MCF 10A (cell line): ENCODE results near the gene PLAGL2. TPM values are rescaled to one million over a fixed set of nuclear protein-coding genes. Genes with fewer than 3 reads are reported as not detected.

Experiments used
- BruUV-seq: library from RNA; stranded (reverse); fragments of 400-500 nt; replicated peaks from 2 replicates; lab custom pipeline; 2021; lab: Mats Ljungman, UMichigan
- CTCF ChIA-PET: fragments of 300-600 bp; sonication (Branson Sonifier 250); formaldehyde crosslinking; extraction: SDS; loops from one replicate; lab custom pipeline; 2021; ENCODE audit warnings: antibody characterized with exemption, inconsistent platforms; lab: Yijun Ruan, JAX
- POLR2A ChIA-PET: fragments of 300-600, 350-650 bp; sonication (Branson Sonifier 250); formaldehyde crosslinking; extraction: SDS; loops from one replicate; lab custom pipeline; 2020; ENCODE audit warnings: antibody characterized with exemption, inconsistent platforms; lab: Yijun Ruan, JAX
- DNase-seq: peaks from one replicate; pipeline ENCODE4 v3.0.0-alpha.2; 2018; ENCODE audit not compliant: unreplicated experiment
- H3K27ac Mint-ChIP-seq: one replicate; pipeline ENCODE4 v1.8.0; 2022; ENCODE audit warnings: mild to moderate bottlenecking, low read depth, mixed read lengths; ENCODE audit not compliant: unreplicated experiment
- H3K27me3 Mint-ChIP-seq: one replicate; pipeline ENCODE4 v1.8.0; 2022; ENCODE audit warnings: mixed read lengths; ENCODE audit not compliant: insufficient read depth, unreplicated experiment
- H3K36me3 Mint-ChIP-seq: one replicate; pipeline ENCODE4 v1.8.0; 2022; ENCODE audit warnings: mild to moderate bottlenecking, moderate library complexity, mixed read lengths; ENCODE audit not compliant: insufficient read depth, unreplicated experiment
- H3K4me1 Mint-ChIP-seq: one replicate; pipeline ENCODE4 v1.8.0; 2022; ENCODE audit warnings: mixed read lengths; ENCODE audit not compliant: insufficient read depth, unreplicated experiment
- H3K4me3 Mint-ChIP-seq: one replicate; pipeline ENCODE4 v1.8.0; 2022; ENCODE audit warnings: mild to moderate bottlenecking, moderate library complexity, mixed read lengths; ENCODE audit not compliant: unreplicated experiment
- H3K9me3 Mint-ChIP-seq: one replicate; pipeline ENCODE4 v1.8.0; 2022; ENCODE audit warnings: mixed read lengths; ENCODE audit not compliant: unreplicated experiment
- intact Hi-C: fragments of 100-400 bp; cut with micrococcal nuclease; formaldehyde crosslinking; loops from 2 replicates; pipeline ENCODE4 v1.14.1; 2022
- total RNA-seq: library from RNA; stranded (reverse); gene quantifications from 2 replicates; pipeline ENCODE4 v1.2.3, GENCODE V29; 2022
- TF ChIP-seq, protein P1 (sequence below): fragments of 200-600 bp; IDR thresholded peaks from one replicate; pipeline ENCODE4 v1.8.0; 2022; ENCODE audit warnings: antibody characterized with exemption, mild to moderate bottlenecking; ENCODE audit not compliant: unreplicated experiment

PLAGL2 gene
- total RNA-seq, 1 experiment from 2014 or later = 18.6 TPM

DNA sequence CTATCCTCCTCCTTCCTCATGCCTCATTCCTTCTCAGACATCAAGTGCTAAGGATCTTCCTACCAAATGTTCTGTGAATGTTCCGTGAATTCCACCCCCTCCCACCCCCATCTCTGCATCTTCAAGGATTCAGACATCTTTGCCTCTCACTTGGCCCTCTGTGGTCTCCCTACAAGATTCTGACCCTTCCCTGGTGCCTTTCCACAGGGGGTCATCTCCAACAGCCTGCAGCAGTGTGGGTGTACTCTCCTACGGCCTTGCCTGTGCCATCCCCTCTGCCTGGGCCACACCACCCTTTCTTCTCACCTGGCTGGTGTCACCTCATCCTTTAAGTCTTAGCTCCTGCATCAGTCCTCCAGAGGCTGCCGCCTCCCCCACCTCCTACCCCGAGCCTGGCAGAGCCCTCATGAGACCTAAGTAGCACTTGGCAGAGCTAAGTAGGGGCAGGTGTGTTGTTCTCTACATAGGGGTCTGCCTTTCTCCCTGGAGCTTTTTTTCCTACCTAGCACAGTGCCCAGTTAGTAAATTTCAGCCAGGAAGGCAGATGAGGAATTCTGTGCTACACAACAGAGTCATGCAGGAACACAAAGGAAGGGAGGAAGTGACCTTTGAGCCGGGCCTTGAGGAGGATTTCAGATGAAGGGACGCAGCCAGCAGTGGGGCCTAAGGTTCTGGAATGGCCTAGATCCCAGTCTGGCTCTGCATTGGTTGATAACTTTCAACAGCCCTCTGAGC lies 55.0 kb downstream of the PLAGL2 start:
- peaks cover 17% of the 10 kb centered on the region for H3K4me1 Mint-ChIP-seq
- ChIA-PET CTCF (interaction anchor here (0.6 kb wide), 3 partner anchors 19 to 328 kb away, joined by 3 to 4 read pairs (median 3); no protein-coding TSS in a partner anchor), POLR2A (no interaction called here)
- H3K4me3 Mint-ChIP-seq = no peak overlapping the region
- BruUV-seq = no TSS peak
- no peak for DNase-seq
- no peak overlapping the region for H3K27ac Mint-ChIP-seq
- intact Hi-C loops = no loop called here
- H3K36me3 Mint-ChIP-seq = peaks cover 89% of the 10 kb centered on the region
- H3K27me3 Mint-ChIP-seq = no peaks in the 10 kb centered on the region
- no peaks in the 10 kb centered on the region for H3K9me3 Mint-ChIP-seq
- TF ChIP-seq, protein P1, sequence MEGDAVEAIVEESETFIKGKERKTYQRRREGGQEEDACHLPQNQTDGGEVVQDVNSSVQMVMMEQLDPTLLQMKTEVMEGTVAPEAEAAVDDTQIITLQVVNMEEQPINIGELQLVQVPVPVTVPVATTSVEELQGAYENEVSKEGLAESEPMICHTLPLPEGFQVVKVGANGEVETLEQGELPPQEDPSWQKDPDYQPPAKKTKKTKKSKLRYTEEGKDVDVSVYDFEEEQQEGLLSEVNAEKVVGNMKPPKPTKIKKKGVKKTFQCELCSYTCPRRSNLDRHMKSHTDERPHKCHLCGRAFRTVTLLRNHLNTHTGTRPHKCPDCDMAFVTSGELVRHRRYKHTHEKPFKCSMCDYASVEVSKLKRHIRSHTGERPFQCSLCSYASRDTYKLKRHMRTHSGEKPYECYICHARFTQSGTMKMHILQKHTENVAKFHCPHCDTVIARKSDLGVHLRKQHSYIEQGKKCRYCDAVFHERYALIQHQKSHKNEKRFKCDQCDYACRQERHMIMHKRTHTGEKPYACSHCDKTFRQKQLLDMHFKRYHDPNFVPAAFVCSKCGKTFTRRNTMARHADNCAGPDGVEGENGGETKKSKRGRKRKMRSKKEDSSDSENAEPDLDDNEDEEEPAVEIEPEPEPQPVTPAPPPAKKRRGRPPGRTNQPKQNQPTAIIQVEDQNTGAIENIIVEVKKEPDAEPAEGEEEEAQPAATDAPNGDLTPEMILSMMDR = no peak

DNA sequence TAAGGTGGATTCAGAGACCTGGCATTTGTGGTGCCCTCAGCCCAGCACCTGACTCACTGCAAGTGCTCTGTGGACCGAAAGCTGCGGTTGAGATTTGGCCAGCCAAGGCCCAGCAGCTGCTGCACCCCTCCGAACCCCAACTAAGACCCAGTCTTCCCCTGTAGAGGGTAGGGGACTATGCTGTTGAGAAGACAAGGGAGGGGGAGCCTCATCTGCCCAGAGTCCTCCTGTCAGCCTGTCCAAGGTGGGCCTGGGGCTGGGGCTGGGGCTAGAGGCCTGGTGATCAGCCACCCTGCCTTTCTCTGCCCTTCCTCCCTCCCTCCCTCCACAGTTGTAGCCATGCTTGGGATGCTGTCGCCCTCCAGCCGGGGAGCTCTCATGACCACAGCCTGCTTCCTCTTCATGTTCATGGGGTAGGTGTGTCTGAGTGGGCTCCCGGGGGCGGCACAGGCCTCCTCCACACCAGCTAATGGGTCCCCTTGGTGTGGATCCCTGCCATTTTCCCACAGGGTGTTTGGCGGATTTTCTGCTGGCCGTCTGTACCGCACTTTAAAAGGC lies 57.2 kb downstream of the PLAGL2 start:
- no peaks in the 10 kb centered on the region for H3K9me3 Mint-ChIP-seq
- DNase-seq = no peak
- POLR2A ChIA-PET = interaction anchor here (0.5 to 0.8 kb wide), 3 partner anchors 9 to 54 kb away, joined by 3 to 4 read pairs (median 3); no protein-coding TSS in a partner anchor
- TF ChIP-seq, protein P1 = no peak
- H3K4me1 Mint-ChIP-seq = peaks cover 10% of the 10 kb centered on the region
- H3K36me3 Mint-ChIP-seq = peaks cover 98% of the 10 kb centered on the region
- no TSS peak for BruUV-seq
- H3K27ac Mint-ChIP-seq = peak overlapping the region; percentile 27
- no peak overlapping the region for H3K4me3 Mint-ChIP-seq
- CTCF ChIA-PET = interaction anchor here (0.6 to 0.9 kb wide), 2 partner anchors 22 to 30 kb away, joined by 3 to 4 read pairs; no protein-coding TSS in a partner anchor
- no peaks in the 10 kb centered on the region for H3K27me3 Mint-ChIP-seq
- intact Hi-C loops = no loop called here

DNA sequence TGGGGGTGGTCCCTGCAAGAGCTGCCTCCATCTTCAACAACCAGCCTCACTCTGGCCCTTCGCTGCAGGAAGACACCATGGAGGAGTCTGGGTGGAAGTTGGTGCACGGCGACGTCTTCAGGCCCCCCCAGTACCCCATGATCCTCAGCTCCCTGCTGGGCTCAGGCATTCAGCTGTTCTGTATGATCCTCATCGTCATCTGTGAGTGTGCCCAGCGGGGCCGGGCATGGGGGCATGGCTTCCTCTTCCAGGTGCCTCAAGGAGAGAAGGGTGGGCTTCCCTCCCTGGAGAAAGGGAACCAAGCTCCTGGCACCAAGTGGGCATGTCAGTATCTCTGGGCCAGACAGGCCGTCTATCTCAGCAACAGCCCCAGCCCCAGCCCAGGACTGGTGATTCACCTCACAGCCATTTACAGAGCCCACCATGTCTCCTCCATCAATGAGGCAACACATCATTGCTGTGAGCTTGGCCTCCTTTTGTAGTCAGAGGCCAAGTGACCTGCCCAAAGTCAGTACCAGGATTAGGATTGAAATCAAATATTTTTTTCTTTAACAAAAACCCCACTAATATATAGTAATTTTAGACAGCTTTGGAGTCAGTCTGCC lies 57.9 kb downstream of the PLAGL2 start:
- TF ChIP-seq, protein P1 = no peak
- peaks cover 97% of the 10 kb centered on the region for H3K36me3 Mint-ChIP-seq
- no peaks in the 10 kb centered on the region for H3K27me3 Mint-ChIP-seq
- ChIA-PET POLR2A (interaction anchor here (0.6 kb wide), 1 partner anchor 10 kb away, joined by 3 read pairs; no protein-coding TSS in a partner anchor), CTCF (interaction anchor here (0.6 to 0.9 kb wide), 2 partner anchors 21 to 205 kb away, joined by 3 to 4 read pairs; no protein-coding TSS in a partner anchor)
- intact Hi-C loops = no loop called here
- H3K9me3 Mint-ChIP-seq = no peaks in the 10 kb centered on the region
- DNase-seq = no peak
- H3K4me1 Mint-ChIP-seq = peaks cover 3% of the 10 kb centered on the region
- no TSS peak for BruUV-seq
- H3K4me3 Mint-ChIP-seq = no peak overlapping the region
- H3K27ac Mint-ChIP-seq = no peak overlapping the region
